Chondrocyte (in vitro differentiated cells): Measurements from ENCODE around the gene COA8. TPM values are rescaled to one million over a fixed set of nuclear protein-coding genes. Genes with fewer than 3 reads are reported as not detected.
A peak's percentile ranks its signal among the peaks of the same experiment; 100 is the strongest.

ENCODE experiments used
- DNase-seq: peaks from one replicate; pipeline ENCODE4 v3.0.0; 2021; ENCODE audit warnings: mixed read lengths, low spot score
- H3K27ac Mint-ChIP-seq: one replicate; pipeline ENCODE4 v1.8.0; 2021; ENCODE audit warnings: mild to moderate bottlenecking, moderate library complexity, mixed read lengths; ENCODE audit not compliant: unreplicated experiment
- H3K27me3 Mint-ChIP-seq: 2 replicates; pipeline ENCODE4 v1.8.0; 2021; ENCODE audit warnings: low read depth, mixed read lengths
- H3K36me3 Mint-ChIP-seq: 2 replicates; pipeline ENCODE4 v1.8.0; 2021; ENCODE audit warnings: low read depth, mixed read lengths
- H3K4me1 Mint-ChIP-seq: 2 replicates; pipeline ENCODE4 v1.8.0; 2021; ENCODE audit warnings: low read depth, mild to moderate bottlenecking, mixed read lengths
- H3K4me3 Mint-ChIP-seq: one replicate; pipeline ENCODE4 v1.8.0; 2021; ENCODE audit warnings: mild to moderate bottlenecking, moderate library complexity, mixed read lengths; ENCODE audit not compliant: unreplicated experiment
- H3K9me3 Mint-ChIP-seq: 2 replicates; pipeline ENCODE4 v1.8.0; 2021; ENCODE audit warnings: low read depth, mixed read lengths
- total RNA-seq: library from RNA; stranded (reverse); gene quantifications from 3 replicates; pipeline ENCODE4 v1.2.1, GENCODE V29; 2021
- TF ChIP-seq, protein P1 (sequence below): fragments of 200-600 bp; sonication (generic); IDR thresholded peaks from 2 replicates; pipeline ENCODE4 v1.5.0; 2021; ENCODE audit warnings: antibody characterized with exemption, mild to moderate bottlenecking, moderate library complexity

COA8 gene
- total RNA-seq, 1 donor from 2014 or later, result 51.9 TPM

- H3K9me3 Mint-ChIP-seq, result no peaks in the 10 kb centered on the region
- TF ChIP-seq, protein P1, sequence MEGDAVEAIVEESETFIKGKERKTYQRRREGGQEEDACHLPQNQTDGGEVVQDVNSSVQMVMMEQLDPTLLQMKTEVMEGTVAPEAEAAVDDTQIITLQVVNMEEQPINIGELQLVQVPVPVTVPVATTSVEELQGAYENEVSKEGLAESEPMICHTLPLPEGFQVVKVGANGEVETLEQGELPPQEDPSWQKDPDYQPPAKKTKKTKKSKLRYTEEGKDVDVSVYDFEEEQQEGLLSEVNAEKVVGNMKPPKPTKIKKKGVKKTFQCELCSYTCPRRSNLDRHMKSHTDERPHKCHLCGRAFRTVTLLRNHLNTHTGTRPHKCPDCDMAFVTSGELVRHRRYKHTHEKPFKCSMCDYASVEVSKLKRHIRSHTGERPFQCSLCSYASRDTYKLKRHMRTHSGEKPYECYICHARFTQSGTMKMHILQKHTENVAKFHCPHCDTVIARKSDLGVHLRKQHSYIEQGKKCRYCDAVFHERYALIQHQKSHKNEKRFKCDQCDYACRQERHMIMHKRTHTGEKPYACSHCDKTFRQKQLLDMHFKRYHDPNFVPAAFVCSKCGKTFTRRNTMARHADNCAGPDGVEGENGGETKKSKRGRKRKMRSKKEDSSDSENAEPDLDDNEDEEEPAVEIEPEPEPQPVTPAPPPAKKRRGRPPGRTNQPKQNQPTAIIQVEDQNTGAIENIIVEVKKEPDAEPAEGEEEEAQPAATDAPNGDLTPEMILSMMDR, result no peak
- DNase-seq, result no peak
- no peaks in the 10 kb centered on the region for H3K27me3 Mint-ChIP-seq
- H3K4me3 Mint-ChIP-seq, result no peak overlapping the region
- no peaks in the 10 kb centered on the region for H3K36me3 Mint-ChIP-seq
- H3K4me1 Mint-ChIP-seq, result peaks cover 39% of the 10 kb centered on the region
- H3K27ac Mint-ChIP-seq, result peak overlapping the region; percentile 97
Observed at GRCh38 chr14:103627073-103628025, 64.6 kb downstream of the COA8 start.

DNA sequence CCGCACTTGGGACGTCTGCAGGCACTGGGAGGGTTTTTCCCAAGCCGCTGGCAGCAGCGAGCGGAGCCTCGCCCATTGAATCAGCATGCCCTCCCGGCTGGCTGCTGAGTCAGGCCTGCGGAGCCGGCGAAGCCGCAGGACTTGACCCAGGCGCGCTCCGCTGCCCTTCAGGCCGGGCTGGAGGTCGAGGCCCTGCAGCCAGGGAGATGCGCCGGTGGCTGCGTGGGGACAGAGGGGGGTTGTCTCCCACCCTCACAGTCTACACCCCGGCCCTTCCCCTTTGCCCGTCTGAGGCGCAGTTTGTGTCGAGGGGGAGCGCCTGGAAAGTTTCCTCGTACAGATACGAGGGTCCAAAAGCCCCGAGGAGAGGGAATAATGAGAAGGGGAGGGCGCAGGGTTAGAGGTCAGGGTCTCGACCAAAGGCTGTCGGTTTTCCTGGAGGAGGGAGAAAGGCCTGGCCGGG, 65.5 kb downstream of the COA8 start:
- TF ChIP-seq, protein P1, result no peak
- H3K36me3 Mint-ChIP-seq, result peaks cover 3% of the 10 kb centered on the region
- peak overlapping the region; percentile 97 for H3K27ac Mint-ChIP-seq
- no peaks in the 10 kb centered on the region for H3K9me3 Mint-ChIP-seq
- peaks cover 43% of the 10 kb centered on the region for H3K4me1 Mint-ChIP-seq
- no peak for DNase-seq
- no peaks in the 10 kb centered on the region for H3K27me3 Mint-ChIP-seq
- peak overlapping the region; percentile 86 for H3K4me3 Mint-ChIP-seq

DNA sequence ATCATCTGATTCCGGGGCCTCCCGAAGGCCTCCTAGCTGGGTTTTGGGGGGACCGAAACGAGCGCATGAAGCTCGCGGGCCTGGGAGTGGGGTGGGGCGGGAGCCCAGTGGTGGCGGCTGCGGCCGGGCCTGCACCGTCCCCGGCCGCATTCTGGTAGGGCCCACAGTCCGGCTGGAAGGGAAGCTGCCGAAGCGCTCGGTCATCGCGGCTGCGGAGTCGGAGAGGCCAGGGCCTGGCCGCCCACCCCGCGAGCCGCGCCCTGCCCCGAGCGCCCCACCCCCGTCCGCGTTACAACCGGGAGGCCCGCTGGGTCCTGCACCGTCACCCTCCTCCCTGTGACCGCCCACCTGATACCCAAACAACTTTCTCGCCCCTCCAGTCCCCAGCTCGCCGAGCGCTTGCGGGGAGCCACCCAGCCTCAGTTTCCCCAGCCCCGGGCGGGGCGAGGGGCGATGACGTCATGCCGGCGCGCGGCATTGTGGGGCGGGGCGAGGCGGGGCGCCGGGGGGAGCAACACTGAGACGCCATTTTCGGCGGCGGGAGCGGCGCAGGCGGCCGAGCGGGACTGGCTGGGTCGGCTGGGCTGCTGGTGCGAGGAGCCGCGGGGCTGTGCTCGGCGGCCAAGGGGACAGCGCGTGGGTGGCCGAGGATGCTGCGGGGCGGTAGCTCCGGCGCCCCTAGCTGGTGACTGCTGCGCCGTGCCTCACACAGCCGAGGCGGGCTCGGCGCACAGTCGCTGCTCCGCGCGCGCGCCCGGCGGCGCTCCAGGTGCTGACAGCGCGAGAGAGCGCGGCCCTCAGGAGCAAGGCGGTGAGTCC, 66.1 kb downstream of the COA8 start, which contains the start of gene KLC1:
Gene KLC1, plus strand, starts transcription at position 528 of the 819 bp plus-strand sequence. CDS start 25,354 bp downstream, outside the sequence.
- H3K36me3 Mint-ChIP-seq, result peaks cover 3% of the 10 kb centered on the region
- DNase-seq, result no peak
- TF ChIP-seq, protein P1, result peak; percentile 39
- peak within 1 kb of the TSS; percentile 86 for H3K4me3 Mint-ChIP-seq
- peak within 1 kb of the TSS; percentile 97 for H3K27ac Mint-ChIP-seq
- no peaks in the 10 kb centered on the region for H3K27me3 Mint-ChIP-seq
- H3K4me1 Mint-ChIP-seq, result peaks cover 43% of the 10 kb centered on the region
- H3K9me3 Mint-ChIP-seq, result no peaks in the 10 kb centered on the region

- peak overlapping the region; percentile 86 for H3K4me3 Mint-ChIP-seq
- H3K27ac Mint-ChIP-seq, result peak overlapping the region; percentile 88
- peaks cover 41% of the 10 kb centered on the region for H3K4me1 Mint-ChIP-seq
- no peaks in the 10 kb centered on the region for H3K27me3 Mint-ChIP-seq
- TF ChIP-seq, protein P1, result no peak
- no peak for DNase-seq
- peaks cover 3% of the 10 kb centered on the region for H3K36me3 Mint-ChIP-seq
- H3K9me3 Mint-ChIP-seq, result no peaks in the 10 kb centered on the region
Observed at GRCh38 chr14:103629503-103630121, 66.9 kb downstream of the COA8 start.
